NT2/D1 (cell line): ENCODE data around the gene ARMC8.

Source experiments
- DNase-seq: peaks from one replicate; pipeline ENCODE4 v3.0.0-alpha.2; 2011; ENCODE audit warnings: low read depth, low spot score
- H3K27me3 ChIP-seq: 2 replicates; pipeline ENCODE4 v1.6.0; 2011; ENCODE audit warnings: mild to moderate bottlenecking; ENCODE audit not compliant: insufficient read length, insufficient read depth
- H3K36me3 ChIP-seq: 2 replicates; pipeline ENCODE4 v1.6.1; 2011; ENCODE audit warnings: mild to moderate bottlenecking, low read length, mixed read lengths; ENCODE audit not compliant: insufficient read depth, insufficient read length
- H3K4me1 ChIP-seq: 2 replicates; pipeline ENCODE4 v1.5.1; 2011; ENCODE audit not compliant: insufficient read depth, insufficient read length
- H3K4me3 ChIP-seq: 2 replicates; pipeline ENCODE4 v1.5.1; 2011; ENCODE audit warnings: low read depth; ENCODE audit not compliant: insufficient read length
- H3K9ac ChIP-seq: 2 replicates; pipeline ENCODE4 v1.6.0; 2011; ENCODE audit warnings: low read depth; ENCODE audit not compliant: insufficient read length
- H3K9me3 ChIP-seq: 2 replicates; pipeline ENCODE4 v1.5.1; 2011; ENCODE audit warnings: mild to moderate bottlenecking, low read length; ENCODE audit not compliant: insufficient read depth
- SUZ12 ChIP-seq: IDR thresholded peaks from 2 replicates; pipeline ENCODE4 v1.6.1; 2011; ENCODE audit not compliant: insufficient read length, insufficient read depth; ENCODE audit errors: extremely low read depth
- YY1 ChIP-seq: IDR thresholded peaks from 2 replicates; pipeline ENCODE4 v1.6.1; 2011; ENCODE audit not compliant: insufficient read length, insufficient read depth
- ZNF274 ChIP-seq: IDR thresholded peaks from 2 replicates; pipeline ENCODE4 v1.6.1; 2011; ENCODE audit warnings: mild to moderate bottlenecking, low read depth, low read length

Gene ARMC8

DNA sequence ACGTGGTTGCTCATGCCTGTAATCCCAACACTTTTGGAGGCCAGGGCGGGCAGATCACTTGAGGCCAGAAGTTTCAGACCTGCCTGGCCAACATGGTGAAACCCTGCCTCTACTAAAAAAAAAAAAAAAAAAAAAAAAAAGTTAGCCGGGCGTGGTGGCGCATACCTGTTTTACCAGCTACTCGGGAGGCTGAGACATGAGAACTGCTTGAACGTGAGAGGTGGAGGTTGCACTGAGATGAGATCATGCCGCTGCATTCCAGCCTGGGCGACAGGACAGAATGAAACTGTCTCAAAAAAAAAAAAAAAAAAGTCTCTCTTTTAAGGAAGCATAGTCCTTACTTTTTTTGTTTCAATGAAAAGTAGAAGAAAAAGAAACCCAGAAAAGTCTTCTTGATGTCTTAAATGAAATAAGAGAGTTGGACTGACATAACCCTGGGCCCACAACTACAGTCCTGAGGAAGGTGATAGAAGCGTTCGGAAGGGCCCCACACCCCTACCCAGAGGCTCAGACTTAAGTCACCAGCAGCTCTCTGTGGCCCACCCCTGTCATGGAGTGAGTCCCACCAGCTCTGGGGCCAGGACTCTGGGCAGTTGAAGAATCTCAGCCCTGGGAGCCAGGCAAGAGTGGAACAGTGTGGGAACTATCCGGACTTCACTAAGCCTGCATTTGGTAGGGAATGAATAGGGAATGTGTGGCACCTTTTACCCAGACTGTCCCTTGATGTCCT is 139.9 kb downstream of the ARMC8 start:
- no peak for DNase-seq
- Histone ChIP-seq H3K4me3 (no peak overlapping the region), H3K9me3 (no peaks in the 10 kb centered on the region), H3K27me3 (peaks cover 3% of the 10 kb centered on the region), H3K9ac (no peak overlapping the region), H3K4me1 (peaks cover 2% of the 10 kb centered on the region), H3K36me3 (no peaks in the 10 kb centered on the region)
- TF ChIP-seq SUZ12 (no peak), YY1 (no peak), ZNF274 (no peak)

DNA sequence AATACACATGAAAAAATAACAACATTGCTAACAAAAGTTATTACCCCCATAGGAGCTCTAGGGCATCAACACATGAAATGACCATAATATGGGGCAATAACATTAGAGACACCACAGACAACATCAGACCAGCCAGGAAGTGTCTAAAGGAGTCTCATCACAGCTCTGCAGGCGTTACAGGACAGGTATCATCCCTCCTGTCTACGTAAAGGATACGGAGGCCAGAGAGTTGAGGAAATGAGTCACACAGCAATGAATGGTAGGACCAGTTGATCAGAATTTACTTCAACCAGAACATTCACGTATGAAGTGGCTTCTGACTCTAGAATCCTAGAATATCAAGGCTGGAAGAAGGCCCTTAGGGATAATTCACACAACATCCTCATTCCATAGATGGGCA is 140.7 kb downstream of the ARMC8 start:
- DNase-seq: no peak
- H3K4me1 ChIP-seq: peaks cover 2% of the 10 kb centered on the region

DNA sequence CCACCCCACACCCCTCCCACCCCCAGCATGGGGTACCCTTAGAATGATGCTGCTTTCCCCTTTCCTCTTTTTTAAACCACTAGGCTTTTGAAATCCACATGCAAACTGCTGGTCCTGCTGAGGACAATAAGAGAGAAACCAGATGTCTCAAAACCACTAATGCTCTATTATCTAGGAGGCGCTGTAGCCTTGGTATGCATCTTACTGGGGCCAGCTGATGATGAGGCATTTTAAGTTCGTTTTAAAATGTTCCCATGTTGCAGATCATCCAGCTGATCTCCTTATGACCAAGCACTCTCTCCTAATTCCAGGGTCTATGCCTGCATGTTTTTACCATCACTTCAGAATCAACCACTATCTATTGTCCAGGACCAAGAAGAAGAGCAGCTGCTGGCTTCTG is 141.2 kb downstream of the ARMC8 start:
- no peak for DNase-seq
- Histone ChIP-seq H3K9me3 (no peaks in the 10 kb centered on the region), H3K27me3 (peaks cover 3% of the 10 kb centered on the region), H3K9ac (no peak overlapping the region), H3K4me1 (peaks cover 2% of the 10 kb centered on the region), H3K36me3 (no peaks in the 10 kb centered on the region), H3K4me3 (no peak overlapping the region)
- TF ChIP-seq SUZ12: no peak
- no peak for TF ChIP-seq YY1
- TF ChIP-seq ZNF274: no peak

More for the DNA sequence above, 140.7 kb downstream of the ARMC8 start:
- Histone ChIP-seq H3K9ac (no peak overlapping the region), H3K9me3 (no peaks in the 10 kb centered on the region), H3K4me3 (no peak overlapping the region), H3K36me3 (no peaks in the 10 kb centered on the region), H3K27me3 (peaks cover 3% of the 10 kb centered on the region)
- no peak for TF ChIP-seq SUZ12
- TF ChIP-seq YY1: no peak
- TF ChIP-seq ZNF274: no peak

DNA sequence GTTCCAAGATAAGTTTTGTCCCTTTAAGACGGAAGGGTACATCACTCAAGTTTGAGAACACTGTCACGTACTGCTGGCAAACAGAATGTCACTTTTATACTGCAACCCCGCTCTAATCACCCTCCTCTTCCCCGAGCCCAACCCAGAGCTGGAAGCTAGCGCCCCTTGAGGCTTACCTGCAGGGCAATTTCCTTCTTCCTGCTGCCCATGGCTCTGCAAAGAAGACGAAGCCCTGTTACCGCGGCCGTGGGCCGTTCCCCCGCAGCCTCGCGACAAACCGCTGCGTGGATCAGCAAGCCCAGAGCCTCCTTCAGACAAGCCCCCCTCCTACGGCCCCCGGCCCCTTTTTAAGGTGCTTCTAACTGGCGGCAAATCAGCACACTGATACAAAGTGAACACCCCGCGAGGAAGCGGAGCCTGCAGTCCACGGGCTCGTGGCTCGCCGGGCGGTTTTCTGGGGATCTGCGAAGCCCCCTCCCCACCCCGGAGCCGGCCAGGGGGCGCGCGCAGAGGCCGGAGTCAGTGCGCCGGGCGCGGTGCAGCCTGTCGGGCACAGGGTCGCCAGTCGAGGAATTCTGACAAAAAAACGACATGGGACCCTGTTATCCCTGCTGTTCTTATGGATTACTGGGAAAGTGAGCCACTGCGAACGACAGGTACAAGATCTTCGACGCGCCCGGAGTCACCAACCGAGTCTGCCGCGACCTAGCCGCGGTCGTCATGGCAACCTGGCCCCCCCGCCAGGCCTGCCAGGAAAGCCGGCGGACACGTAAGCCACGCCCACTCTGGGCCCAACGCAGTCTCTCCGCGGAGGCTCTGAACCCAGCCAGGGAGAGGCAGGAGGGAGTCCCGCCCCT is 142.3 kb downstream of the ARMC8 start, which contains the start of gene NME9:
NME9 (minus strand) TSS at position 725 of the 857 bp plus-strand sequence; CDS start at position 209, 516 bp downstream.
- H3K27me3 ChIP-seq: peaks cover 3% of the 10 kb centered on the region
- H3K4me1 ChIP-seq: peaks cover 2% of the 10 kb centered on the region
- peak within 1 kb of the TSS; percentile 79 for H3K9ac ChIP-seq
- peak within 1 kb of the TSS; percentile 64 for H3K4me3 ChIP-seq
- TF ChIP-seq SUZ12 (no peak), ZNF274 (no peak), YY1 (no peak)
- peak; percentile 95 for DNase-seq
- H3K9me3 ChIP-seq: no peaks in the 10 kb centered on the region
- H3K36me3 ChIP-seq: no peaks in the 10 kb centered on the region

DNA sequence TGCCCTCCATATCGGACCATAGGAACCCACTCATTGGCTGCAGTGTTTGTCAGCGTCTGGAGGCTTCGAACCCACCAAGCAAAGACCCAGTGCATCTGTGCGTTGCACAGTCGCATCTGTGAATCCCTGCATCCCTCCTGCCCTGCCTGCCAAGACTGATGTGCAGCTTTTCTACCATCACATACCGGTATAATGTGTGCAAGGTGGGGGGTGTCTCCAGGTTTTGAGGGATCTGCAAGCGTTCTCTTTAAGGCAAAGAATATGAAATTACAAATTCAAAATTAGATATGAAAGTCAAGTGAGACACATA is 142.8 kb downstream of the ARMC8 start:
- DNase-seq: no peak
- Histone ChIP-seq H3K27me3 (peaks cover 3% of the 10 kb centered on the region), H3K36me3 (no peaks in the 10 kb centered on the region), H3K4me3 (no peak overlapping the region), H3K9ac (no peak overlapping the region), H3K9me3 (no peaks in the 10 kb centered on the region), H3K4me1 (peaks cover 2% of the 10 kb centered on the region)
- TF ChIP-seq SUZ12 (no peak), YY1 (no peak), ZNF274 (no peak)

DNA sequence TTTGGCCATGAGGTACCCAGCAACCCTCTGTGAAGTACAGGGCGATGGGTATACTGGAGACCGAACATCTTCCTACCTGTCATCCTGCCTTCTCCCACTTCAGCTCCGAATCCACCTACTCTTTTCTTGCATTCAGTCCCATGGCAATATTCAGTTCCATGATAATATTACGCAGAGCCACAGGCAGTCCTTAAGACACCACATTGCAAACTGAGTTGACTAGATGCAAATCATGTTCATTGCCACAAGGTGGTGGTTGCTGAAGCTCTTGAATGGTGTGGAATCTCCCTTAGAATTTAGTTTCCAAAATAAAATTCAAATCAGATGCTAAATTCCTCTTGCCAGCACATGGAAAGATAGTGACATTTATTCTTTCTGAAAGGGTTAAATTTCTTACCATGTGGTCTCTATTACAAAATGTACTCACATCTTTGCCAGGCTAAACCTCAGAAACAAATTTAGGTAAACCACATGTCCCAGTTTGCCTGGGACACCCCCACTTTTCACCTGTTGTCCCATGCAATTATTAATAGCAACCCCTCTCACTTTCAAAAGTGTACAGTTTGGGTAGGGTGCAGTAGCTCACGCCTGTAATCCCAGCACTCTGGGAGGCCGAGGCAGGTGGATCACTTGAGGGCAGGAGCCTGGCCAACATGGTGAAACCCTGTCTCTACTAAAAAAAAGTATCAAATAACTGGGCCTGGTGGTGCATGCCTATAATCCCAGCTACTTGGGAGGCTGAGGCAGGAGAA is 144.2 kb downstream of the ARMC8 start:
- Histone ChIP-seq H3K4me3 (no peak overlapping the region), H3K27me3 (peaks cover 3% of the 10 kb centered on the region), H3K36me3 (no peaks in the 10 kb centered on the region), H3K4me1 (peaks cover 2% of the 10 kb centered on the region), H3K9me3 (no peaks in the 10 kb centered on the region), H3K9ac (no peak overlapping the region)
- no peak for DNase-seq
- TF ChIP-seq ZNF274 (no peak), SUZ12 (no peak), YY1 (no peak)

DNA sequence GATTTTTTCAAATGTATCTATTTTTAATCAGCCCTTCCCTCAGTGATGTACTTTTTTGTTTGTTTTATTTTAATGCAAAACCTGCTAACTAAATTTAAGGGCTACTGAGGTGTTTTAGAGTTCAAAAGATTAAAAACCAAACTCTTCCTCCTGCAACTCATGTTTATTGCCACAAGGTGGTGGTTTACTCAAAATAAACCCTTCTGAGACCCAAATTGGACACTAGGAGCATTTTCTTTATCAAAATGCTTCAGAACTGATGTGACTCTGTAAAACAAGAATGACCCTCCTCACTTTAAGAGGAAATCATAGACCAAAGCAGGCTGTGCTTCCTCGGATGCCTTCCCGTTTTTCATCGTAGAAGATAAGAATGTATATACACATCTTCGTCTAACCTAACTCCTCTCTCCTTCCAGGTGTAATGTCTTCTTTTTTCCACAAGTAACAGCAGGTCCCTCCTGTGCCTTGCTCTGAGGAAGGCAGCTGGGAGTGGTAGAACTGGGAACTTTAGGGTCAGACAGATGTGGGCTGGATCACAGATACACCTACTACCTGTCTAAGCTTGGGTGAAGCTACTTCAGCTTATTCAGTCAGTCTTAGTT is 145.5 kb downstream of the ARMC8 start:
- Histone ChIP-seq H3K36me3 (no peaks in the 10 kb centered on the region), H3K9me3 (no peaks in the 10 kb centered on the region), H3K4me1 (peaks cover 2% of the 10 kb centered on the region), H3K27me3 (peaks cover 3% of the 10 kb centered on the region), H3K9ac (no peak overlapping the region), H3K4me3 (no peak overlapping the region)
- no peak for DNase-seq
- no peak for TF ChIP-seq YY1
- TF ChIP-seq ZNF274: no peak
- TF ChIP-seq SUZ12: no peak
